ENCODE data around the gene ATP4B.

The ATP4B gene

GRCh38 chr13:113656003-113656588, 1.9 kb downstream of the ATP4B start:
- no peak for DNase-seq

GRCh38 chr13:113655346-113656002, 2.5 kb downstream of the ATP4B start:
- DNase-seq: no peak

- DNase-seq: no peak
These were observed 3.2 kb downstream of the ATP4B start for GRCh38 chr13:113654591-113655345.

GRCh38 chr13:113654175-113654560, 3.8 kb downstream of the ATP4B start:
- DNase-seq: no peak

GRCh38 chr13:113653264-113654174, 4.5 kb downstream of the ATP4B start:
- no peak for DNase-seq

- no peak for DNase-seq
These were observed 5.4 kb downstream of the ATP4B start for GRCh38 chr13:113652404-113653263.

- no peak for DNase-seq
These were observed 6.2 kb downstream of the ATP4B start for GRCh38 chr13:113651511-113652403.

- no peak for DNase-seq
These were observed 7.3 kb downstream of the ATP4B start for GRCh38 chr13:113650731-113651148.

GRCh38 chr13:113650275-113650674, 7.7 kb downstream of the ATP4B start:
- DNase-seq: no peak

GRCh38 chr13:113649212-113649611, 8.8 kb downstream of the ATP4B start:
- no peak for DNase-seq

- DNase-seq: no peak
These were observed 9.8 kb downstream of the ATP4B start for GRCh38 chr13:113648216-113648610.

- no peak for DNase-seq
These were observed 10.4 kb downstream of the ATP4B start for GRCh38 chr13:113647351-113648215.

GRCh38 chr13:113646921-113647340, 11.1 kb downstream of the ATP4B start:
- DNase-seq: no peak

GRCh38 chr13:113646376-113646775, 11.6 kb downstream of the ATP4B start:
- no peak for DNase-seq

- no peak for DNase-seq
These were observed 12.7 kb downstream of the ATP4B start for GRCh38 chr13:113645329-113645728.

GRCh38 chr13:113644800-113645199, 13.2 kb downstream of the ATP4B start:
- DNase-seq: no peak

- no peak for DNase-seq
These were observed 14.4 kb downstream of the ATP4B start for GRCh38 chr13:113643593-113643992.

- no peak for DNase-seq
These were observed 15.4 kb downstream of the ATP4B start for GRCh38 chr13:113642563-113642962.

GRCh38 chr13:113641426-113641825, 16.6 kb downstream of the ATP4B start:
- DNase-seq: no peak
